Measurements from ENCODE around the gene TWIST2. TPM values are rescaled to one million over a fixed set of nuclear protein-coding genes. Genes with fewer than 3 reads are reported as not detected.

TWIST2 gene
- total RNA-seq, 4 donors from 2014 or later, result 37.4 to 51.6 (median 47.4) TPM

DNA sequence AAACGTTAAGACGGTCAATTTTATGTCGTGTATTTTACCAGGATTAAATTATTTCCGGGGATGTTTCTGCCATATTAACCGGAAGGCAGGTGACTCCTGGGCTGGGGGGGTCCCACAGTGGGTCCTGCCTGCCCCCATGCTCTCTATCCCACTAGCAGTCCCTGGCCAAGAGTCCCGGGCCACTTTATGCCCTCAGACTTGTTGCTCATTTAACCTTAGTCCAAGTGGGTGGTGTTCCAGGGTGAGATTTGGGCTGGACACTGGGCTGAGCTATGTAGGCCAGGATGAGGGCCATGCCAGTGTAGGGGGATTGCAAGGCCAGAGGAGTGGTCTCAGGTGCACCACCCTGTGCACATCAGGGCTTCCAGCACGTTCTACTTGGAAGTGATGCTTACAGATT is 24.1 kb downstream of the TWIST2 start:
- 91% methylated on average over 6 of the region's 7 CpGs for WGBS
- Histone ChIP-seq H3K27ac (replicated peaks in 1 of 4) (no peak overlapping the region), H3K36me3 (no peaks in the 10 kb centered on the region), H3K27me3 (no peaks in the 10 kb centered on the region), H3K9me3 (no peaks in the 10 kb centered on the region), H3K4me1 (peaks cover 10 to 53% (median 48%) of the 10 kb centered on the region in 4 donors), H3K4me3 (no peak overlapping the region)
- intact Hi-C loops (cut with DNase I), result no loop called here
- TF ChIP-seq POLR2AphosphoS5 (IDR thresholded peaks at IDR 0.05), result no peak
- TF ChIP-seq, protein P1, sequence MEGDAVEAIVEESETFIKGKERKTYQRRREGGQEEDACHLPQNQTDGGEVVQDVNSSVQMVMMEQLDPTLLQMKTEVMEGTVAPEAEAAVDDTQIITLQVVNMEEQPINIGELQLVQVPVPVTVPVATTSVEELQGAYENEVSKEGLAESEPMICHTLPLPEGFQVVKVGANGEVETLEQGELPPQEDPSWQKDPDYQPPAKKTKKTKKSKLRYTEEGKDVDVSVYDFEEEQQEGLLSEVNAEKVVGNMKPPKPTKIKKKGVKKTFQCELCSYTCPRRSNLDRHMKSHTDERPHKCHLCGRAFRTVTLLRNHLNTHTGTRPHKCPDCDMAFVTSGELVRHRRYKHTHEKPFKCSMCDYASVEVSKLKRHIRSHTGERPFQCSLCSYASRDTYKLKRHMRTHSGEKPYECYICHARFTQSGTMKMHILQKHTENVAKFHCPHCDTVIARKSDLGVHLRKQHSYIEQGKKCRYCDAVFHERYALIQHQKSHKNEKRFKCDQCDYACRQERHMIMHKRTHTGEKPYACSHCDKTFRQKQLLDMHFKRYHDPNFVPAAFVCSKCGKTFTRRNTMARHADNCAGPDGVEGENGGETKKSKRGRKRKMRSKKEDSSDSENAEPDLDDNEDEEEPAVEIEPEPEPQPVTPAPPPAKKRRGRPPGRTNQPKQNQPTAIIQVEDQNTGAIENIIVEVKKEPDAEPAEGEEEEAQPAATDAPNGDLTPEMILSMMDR (IDR thresholded peaks at IDR 0.05), result no peak
- no peak for TF ChIP-seq POLR2A (IDR thresholded peaks at IDR 0.05; ENCODE audit: low read depth)
- no peak for TF ChIP-seq EP300 (IDR thresholded peaks at IDR 0.05)
- DNase-seq (ENCODE audit: extremely low spot score), result no peak

DNA sequence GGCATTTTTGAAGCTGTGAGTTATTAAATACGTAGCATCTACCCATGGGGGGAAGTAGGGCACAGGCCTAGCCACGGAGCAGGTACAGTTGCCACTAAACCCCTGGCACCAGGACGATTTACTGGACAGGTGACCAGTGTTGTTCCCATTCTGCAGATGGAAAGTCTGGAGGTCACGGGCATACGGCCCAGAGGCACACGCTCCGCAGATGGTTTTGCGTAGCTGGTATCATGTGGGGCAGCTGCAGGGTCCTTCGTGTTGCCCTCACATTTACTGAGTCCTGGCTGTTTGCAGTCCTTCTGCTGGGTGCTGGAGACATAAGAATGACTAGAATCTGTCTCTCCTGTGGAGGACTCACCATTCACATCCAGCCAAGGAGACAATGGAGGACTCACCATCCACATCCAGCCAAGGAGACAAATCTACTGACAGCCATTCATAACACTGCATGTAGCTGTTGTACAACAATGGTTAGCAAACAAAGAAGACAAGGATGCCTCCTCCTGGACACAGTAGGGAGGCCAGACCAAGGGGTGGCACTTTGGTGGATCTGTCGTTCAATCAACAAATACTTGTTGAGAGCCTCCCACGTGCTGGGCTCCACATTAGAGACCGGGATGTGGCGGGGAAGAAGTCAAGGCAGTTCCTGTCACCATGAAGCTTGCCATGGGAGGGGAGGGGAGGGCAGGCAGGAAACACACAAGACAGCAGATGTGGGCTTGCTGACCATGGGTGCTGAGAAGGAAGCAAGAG is 24.9 kb downstream of the TWIST2 start:
- DNase-seq (ENCODE audit: extremely low spot score), result no peak
- H3K27ac ChIP-seq (replicated peaks in 1 of 4), result no peak overlapping the region
- intact Hi-C loops (cut with DNase I), result no loop called here
- no peaks in the 10 kb centered on the region for H3K27me3 ChIP-seq
- no peaks in the 10 kb centered on the region for H3K9me3 ChIP-seq
- TF ChIP-seq, protein P1 (IDR thresholded peaks at IDR 0.05), result no peak
- no peak for TF ChIP-seq POLR2AphosphoS5 (IDR thresholded peaks at IDR 0.05)
- no peak for TF ChIP-seq POLR2A (IDR thresholded peaks at IDR 0.05; ENCODE audit: low read depth)
- TF ChIP-seq EP300 (IDR thresholded peaks at IDR 0.05), result no peak
- H3K4me1 ChIP-seq, result peaks cover 6 to 45% (median 40%) of the 10 kb centered on the region in 4 donors
- 91% methylated on average over 13 of the region's 13 CpGs for WGBS
- no peak overlapping the region for H3K4me3 ChIP-seq
- no peaks in the 10 kb centered on the region for H3K36me3 ChIP-seq

DNA sequence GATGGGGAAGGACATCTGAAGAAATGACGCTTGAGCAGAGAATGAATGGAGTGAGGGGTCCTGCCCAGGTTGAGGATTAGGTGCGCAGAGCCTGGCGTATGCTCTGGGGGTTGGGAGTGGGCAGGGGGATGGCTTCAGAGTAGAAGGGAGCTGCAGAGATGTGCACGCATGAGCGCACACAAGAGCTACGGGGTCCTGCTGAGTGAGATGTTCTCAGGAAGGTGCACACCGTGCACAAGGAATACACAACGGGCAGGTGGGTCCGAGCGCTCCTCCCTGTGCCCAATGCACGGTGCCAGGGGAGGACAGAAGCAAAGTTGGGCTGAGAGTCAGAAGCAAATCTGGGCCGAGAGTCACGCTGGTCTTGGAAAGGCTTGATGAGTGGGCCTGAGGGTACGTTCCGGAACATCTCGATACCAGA is 25.5 kb downstream of the TWIST2 start:
- intact Hi-C loops (cut with DNase I), result no loop called here
- no peak for DNase-seq (ENCODE audit: extremely low spot score)
- WGBS, result 90% methylated on average over 16 of the region's 16 CpGs
- Histone ChIP-seq H3K27ac (replicated peaks in 1 of 4) (no peak overlapping the region), H3K4me3 (no peak overlapping the region), H3K27me3 (no peaks in the 10 kb centered on the region), H3K4me1 (peaks cover 3 to 39% (median 34%) of the 10 kb centered on the region in 4 donors), H3K9me3 (no peaks in the 10 kb centered on the region), H3K36me3 (no peaks in the 10 kb centered on the region)
- TF ChIP-seq EP300 (IDR thresholded peaks at IDR 0.05) (no peak), POLR2AphosphoS5 (IDR thresholded peaks at IDR 0.05) (no peak), POLR2A (IDR thresholded peaks at IDR 0.05; ENCODE audit: low read depth) (no peak)
- TF ChIP-seq, protein P1 (IDR thresholded peaks at IDR 0.05), result no peak

DNA sequence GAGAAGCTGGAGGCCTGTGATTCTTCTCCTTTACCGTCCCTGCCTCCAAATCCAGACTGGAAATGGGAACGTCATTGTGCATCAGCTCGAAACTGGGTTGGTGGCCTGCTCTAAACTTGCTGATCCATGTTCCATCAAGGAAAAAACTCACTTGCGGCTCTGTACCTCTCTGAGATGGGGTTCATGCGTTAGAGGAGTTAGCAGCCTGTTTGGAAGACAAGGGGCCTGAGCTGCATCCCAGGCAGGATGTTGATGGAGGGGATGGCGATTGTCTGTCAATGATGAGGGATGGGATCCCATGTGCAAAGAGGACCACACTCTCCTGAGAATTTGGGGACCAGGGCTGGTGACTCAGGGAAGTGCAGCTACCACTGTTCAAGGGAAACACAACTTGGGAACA is 26.0 kb downstream of the TWIST2 start:
- no peak overlapping the region for H3K4me3 ChIP-seq
- no peaks in the 10 kb centered on the region for H3K9me3 ChIP-seq
- H3K36me3 ChIP-seq, result no peaks in the 10 kb centered on the region
- TF ChIP-seq POLR2AphosphoS5 (IDR thresholded peaks at IDR 0.05), result no peak
- TF ChIP-seq POLR2A (IDR thresholded peaks at IDR 0.05; ENCODE audit: low read depth), result no peak
- TF ChIP-seq, protein P1 (IDR thresholded peaks at IDR 0.05), result no peak
- no peak for TF ChIP-seq EP300 (IDR thresholded peaks at IDR 0.05)
- no peak overlapping the region for H3K27ac ChIP-seq (replicated peaks in 1 of 4)
- no peak for DNase-seq (ENCODE audit: extremely low spot score)
- intact Hi-C loops (cut with DNase I), result no loop called here
- H3K4me1 ChIP-seq, result peaks cover 0 to 35% (median 30%) of the 10 kb centered on the region in 4 donors
- 90% methylated on average over 6 of the region's 6 CpGs for WGBS
- H3K27me3 ChIP-seq, result no peaks in the 10 kb centered on the region

All from esophagus muscularis mucosa (tissue), 4 donors.